RWPE2 (cell line): Measurements from ENCODE around the gene RFTN1.

ENCODE experiments used
- ATAC-seq: fragments of 200-7000 bp; cut with Tn5 transposase; 3 replicates; pipeline ENCODE4 v1.9.1; 2021; ENCODE audit warnings: low read depth
- DNase-seq: peaks from one replicate; pipeline ENCODE4 v3.0.0-alpha.2; 2020; ENCODE audit warnings: low spot score
- H3K27ac ChIP-seq: fragments of 450-650 bp; 2 replicates; pipeline ENCODE4 v1.5.1; 2017; ENCODE audit warnings: mild to moderate bottlenecking; ENCODE audit not compliant: poor library complexity, severe bottlenecking
- H3K27me3 ChIP-seq: fragments of 250-450 bp; sonication (Bioruptor Pico); 2 replicates; pipeline ENCODE4 v1.5.1; 2021; ENCODE audit warnings: mild to moderate bottlenecking, moderate library complexity; ENCODE audit not compliant: insufficient read depth, poor library complexity, severe bottlenecking
- H3K36me3 ChIP-seq: fragments of 250-450 bp; sonication (Bioruptor Pico); 2 replicates; pipeline ENCODE4 v1.5.1; 2020; ENCODE audit warnings: low read depth, mild to moderate bottlenecking, moderate library complexity
- H3K4me1 ChIP-seq: fragments of 250-450 bp; sonication (Bioruptor Pico); 2 replicates; pipeline ENCODE4 v1.5.1; 2021; ENCODE audit warnings: mild to moderate bottlenecking, moderate library complexity; ENCODE audit not compliant: insufficient read depth, poor library complexity, severe bottlenecking
- H3K4me3 ChIP-seq: fragments of 250-450 bp; sonication (Bioruptor Pico); 2 replicates; pipeline ENCODE4 v1.5.1; 2021; ENCODE audit warnings: mild to moderate bottlenecking, moderate library complexity; ENCODE audit not compliant: severe bottlenecking
- H3K9me3 ChIP-seq: fragments of 250-450 bp; sonication (Bioruptor Pico); 2 replicates; pipeline ENCODE4 v1.5.1; 2021; ENCODE audit warnings: mild to moderate bottlenecking, moderate library complexity; ENCODE audit not compliant: severe bottlenecking
- TF ChIP-seq, protein P1 (sequence below): fragments of 450-650 bp; IDR thresholded peaks from one replicate; pipeline ENCODE4 v1.5.1; 2017; ENCODE audit warnings: mild to moderate bottlenecking, moderate library complexity; ENCODE audit not compliant: poor library complexity, severe bottlenecking

RFTN1 gene

GRCh38 chr3:16455001-16455400 is 58.5 kb downstream of the RFTN1 start:
- ATAC-seq: no peak

DNA sequence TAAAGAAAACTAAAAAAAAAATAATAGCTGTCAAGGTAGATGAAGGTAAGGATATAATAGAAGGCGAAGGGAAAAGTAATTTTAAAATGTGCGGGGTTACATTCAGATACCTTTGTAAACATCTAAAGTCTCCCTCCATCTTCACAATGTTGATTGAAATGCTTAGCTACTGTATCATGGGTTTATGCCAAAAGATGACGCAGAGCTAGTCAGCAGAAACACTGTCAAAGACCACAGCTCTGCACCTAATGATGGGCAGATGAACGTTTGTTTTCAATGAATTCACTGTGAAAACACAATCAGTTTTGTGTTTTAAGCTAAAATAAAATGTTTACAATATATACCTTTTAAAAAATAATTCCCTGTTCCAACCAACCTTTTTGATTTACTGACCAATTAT is 61.2 kb downstream of the RFTN1 start:
- TF ChIP-seq, protein P1, sequence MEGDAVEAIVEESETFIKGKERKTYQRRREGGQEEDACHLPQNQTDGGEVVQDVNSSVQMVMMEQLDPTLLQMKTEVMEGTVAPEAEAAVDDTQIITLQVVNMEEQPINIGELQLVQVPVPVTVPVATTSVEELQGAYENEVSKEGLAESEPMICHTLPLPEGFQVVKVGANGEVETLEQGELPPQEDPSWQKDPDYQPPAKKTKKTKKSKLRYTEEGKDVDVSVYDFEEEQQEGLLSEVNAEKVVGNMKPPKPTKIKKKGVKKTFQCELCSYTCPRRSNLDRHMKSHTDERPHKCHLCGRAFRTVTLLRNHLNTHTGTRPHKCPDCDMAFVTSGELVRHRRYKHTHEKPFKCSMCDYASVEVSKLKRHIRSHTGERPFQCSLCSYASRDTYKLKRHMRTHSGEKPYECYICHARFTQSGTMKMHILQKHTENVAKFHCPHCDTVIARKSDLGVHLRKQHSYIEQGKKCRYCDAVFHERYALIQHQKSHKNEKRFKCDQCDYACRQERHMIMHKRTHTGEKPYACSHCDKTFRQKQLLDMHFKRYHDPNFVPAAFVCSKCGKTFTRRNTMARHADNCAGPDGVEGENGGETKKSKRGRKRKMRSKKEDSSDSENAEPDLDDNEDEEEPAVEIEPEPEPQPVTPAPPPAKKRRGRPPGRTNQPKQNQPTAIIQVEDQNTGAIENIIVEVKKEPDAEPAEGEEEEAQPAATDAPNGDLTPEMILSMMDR: no peak
- Histone ChIP-seq H3K36me3 (no peaks in the 10 kb centered on the region), H3K27ac (no peak overlapping the region), H3K4me3 (no peak overlapping the region), H3K9me3 (no peaks in the 10 kb centered on the region), H3K27me3 (no peaks in the 10 kb centered on the region), H3K4me1 (peaks cover 10% of the 10 kb centered on the region)
- peak; percentile 37; the same call in 1 of the 3 replicates for ATAC-seq
- DNase-seq: no peak

More at GRCh38 chr3:16455001-16455400, 58.5 kb downstream of the RFTN1 start:
- TF ChIP-seq, protein P1: no peak
- no peak overlapping the region for H3K4me3 ChIP-seq
- no peaks in the 10 kb centered on the region for H3K36me3 ChIP-seq
- H3K27me3 ChIP-seq: no peaks in the 10 kb centered on the region
- no peak for DNase-seq
- no peak overlapping the region for H3K27ac ChIP-seq
- no peaks in the 10 kb centered on the region for H3K4me1 ChIP-seq
- H3K9me3 ChIP-seq: no peaks in the 10 kb centered on the region

DNA sequence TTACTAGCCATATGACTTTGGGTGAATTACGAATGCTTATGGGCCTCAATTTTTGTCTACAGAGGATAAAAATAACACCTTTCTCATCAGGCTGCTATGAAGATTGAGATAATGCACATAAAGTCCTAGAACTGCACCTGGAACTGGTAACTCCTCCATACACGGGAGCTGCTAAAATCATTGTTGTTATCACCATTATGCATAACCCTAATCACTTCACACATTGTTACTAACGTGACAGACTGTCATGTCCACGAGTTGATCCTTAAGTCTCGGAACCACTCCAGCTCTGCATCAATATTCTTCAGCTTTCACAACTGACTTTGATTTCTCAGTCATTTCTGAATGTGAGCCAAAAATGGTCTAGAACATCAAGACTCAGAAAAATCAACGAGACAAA is 64.1 kb downstream of the RFTN1 start:
- peaks cover 10% of the 10 kb centered on the region for H3K4me1 ChIP-seq
- TF ChIP-seq, protein P1: no peak
- H3K9me3 ChIP-seq: no peaks in the 10 kb centered on the region
- no peaks in the 10 kb centered on the region for H3K36me3 ChIP-seq
- ATAC-seq (no peak), DNase-seq (no peak)
- H3K27ac ChIP-seq: peak overlapping the region; percentile 26
- H3K27me3 ChIP-seq: no peaks in the 10 kb centered on the region
- H3K4me3 ChIP-seq: no peak overlapping the region

GRCh38 chr3:16448639-16449070 is 64.8 kb downstream of the RFTN1 start:
- peak; percentile 76 for DNase-seq
- TF ChIP-seq, protein P1: no peak
- peak; percentile 97 for ATAC-seq
- Histone ChIP-seq H3K36me3 (no peaks in the 10 kb centered on the region), H3K9me3 (no peaks in the 10 kb centered on the region), H3K4me1 (peaks cover 10% of the 10 kb centered on the region), H3K4me3 (no peak overlapping the region), H3K27ac (peak overlapping the region; percentile 26), H3K27me3 (no peaks in the 10 kb centered on the region)

GRCh38 chr3:16447135-16447534 is 66.4 kb downstream of the RFTN1 start:
- no peak for DNase-seq
- H3K36me3 ChIP-seq: no peaks in the 10 kb centered on the region
- H3K27me3 ChIP-seq: no peaks in the 10 kb centered on the region
- ATAC-seq: no peak
- H3K9me3 ChIP-seq: no peaks in the 10 kb centered on the region
- peaks cover 10% of the 10 kb centered on the region for H3K4me1 ChIP-seq
- H3K4me3 ChIP-seq: no peak overlapping the region
- TF ChIP-seq, protein P1: no peak
- no peak overlapping the region for H3K27ac ChIP-seq
